ENCODE results near the gene MAX. TPM values are rescaled to one million over a fixed set of nuclear protein-coding genes. Genes with fewer than 3 reads are reported as not detected.

Gene MAX, protein sequence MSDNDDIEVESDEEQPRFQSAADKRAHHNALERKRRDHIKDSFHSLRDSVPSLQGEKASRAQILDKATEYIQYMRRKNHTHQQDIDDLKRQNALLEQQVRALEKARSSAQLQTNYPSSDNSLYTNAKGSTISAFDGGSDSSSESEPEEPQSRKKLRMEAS
- 31.2 and 32.7 TPM in 2 replicates for total RNA-seq (2014; rRNA removed; shearing (Covaris generic))

GRCh38 chr14:65102441-65103149, at the start of gene MAX:
Gene MAX (minus strand): TSS chr14:65102517. CDS start chr14:65102339, 178 bp downstream.
- DNase-seq (ENCODE audit: low spot score): peak; percentile 88

GRCh38 chr14:65151609-65151956, 49.3 kb upstream of the MAX start:
- DNase-seq (ENCODE audit: low spot score): no peak

GRCh38 chr14:65150898-65151608, 48.7 kb upstream of the MAX start:
- DNase-seq (ENCODE audit: low spot score): no peak

DNA sequence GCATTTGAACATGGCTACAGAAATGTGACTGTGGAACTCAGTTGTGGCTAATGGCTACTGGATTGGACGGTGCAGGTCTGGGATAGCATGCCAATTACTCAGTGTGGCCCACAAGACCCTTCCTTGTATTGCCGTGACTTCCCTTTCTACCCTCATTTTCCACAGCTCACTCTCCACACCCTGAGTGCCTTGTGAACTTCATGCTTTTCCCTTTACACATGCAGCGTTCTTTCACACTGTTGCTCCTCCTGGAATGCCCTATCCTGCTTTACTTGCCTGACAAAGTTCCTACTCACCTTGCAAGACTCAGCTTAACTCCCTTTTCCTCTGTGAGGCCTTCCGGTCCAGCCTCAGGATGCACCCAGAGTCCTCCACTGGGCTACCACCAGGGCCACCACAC, 46.8 kb upstream of the MAX start:
- no peak for DNase-seq (ENCODE audit: low spot score)

DNA sequence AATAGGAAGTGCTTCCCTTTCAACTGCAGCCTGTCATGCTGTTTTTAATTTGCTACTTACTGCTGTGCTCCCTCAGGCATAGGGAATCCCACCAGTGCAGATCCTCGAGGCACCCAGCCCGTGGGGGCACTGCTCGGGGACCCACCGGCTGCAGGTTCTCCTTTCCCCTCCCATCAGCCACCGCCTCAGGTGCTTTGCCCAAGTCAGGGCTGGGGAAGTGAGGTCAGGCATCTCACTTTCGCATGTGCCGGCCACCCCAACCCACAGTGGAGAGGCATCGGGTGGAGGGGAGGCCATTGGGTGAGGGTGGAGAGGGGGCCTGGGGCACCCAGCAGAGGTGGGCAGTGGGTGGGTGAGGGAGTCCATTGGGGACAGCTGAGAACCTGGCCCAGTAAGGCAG, 41.9 kb upstream of the MAX start:
- no peak for DNase-seq (ENCODE audit: low spot score)

- no peak for DNase-seq (ENCODE audit: low spot score)
These were observed 40.8 kb upstream of the MAX start for GRCh38 chr14:65142914-65143625.

- DNase-seq (ENCODE audit: low spot score): no peak
These were observed 40.1 kb upstream of the MAX start for GRCh38 chr14:65142429-65142828.

DNA sequence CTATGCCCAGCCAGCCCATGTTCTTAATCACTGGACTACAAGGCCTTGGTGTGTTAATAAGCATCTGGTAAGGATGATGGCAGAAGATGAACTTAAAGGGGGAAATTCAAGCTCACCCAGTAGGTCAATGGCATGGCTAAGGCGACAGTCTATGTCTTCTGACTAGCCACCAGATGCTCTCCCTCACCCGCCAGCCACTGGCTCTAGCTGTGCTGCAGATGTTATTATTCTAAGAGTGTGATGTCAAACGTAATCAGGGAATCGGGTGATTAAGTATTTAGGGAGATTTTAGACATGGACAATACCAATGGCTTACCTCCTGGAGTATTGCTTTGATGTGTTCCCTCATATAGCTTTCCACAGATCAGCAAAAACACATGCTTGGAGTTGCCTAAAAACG, 39.2 kb upstream of the MAX start:
- no peak for DNase-seq (ENCODE audit: low spot score)

- no peak for DNase-seq (ENCODE audit: low spot score)
These were observed 35.5 kb upstream of the MAX start for GRCh38 chr14:65137648-65138307.

DNA sequence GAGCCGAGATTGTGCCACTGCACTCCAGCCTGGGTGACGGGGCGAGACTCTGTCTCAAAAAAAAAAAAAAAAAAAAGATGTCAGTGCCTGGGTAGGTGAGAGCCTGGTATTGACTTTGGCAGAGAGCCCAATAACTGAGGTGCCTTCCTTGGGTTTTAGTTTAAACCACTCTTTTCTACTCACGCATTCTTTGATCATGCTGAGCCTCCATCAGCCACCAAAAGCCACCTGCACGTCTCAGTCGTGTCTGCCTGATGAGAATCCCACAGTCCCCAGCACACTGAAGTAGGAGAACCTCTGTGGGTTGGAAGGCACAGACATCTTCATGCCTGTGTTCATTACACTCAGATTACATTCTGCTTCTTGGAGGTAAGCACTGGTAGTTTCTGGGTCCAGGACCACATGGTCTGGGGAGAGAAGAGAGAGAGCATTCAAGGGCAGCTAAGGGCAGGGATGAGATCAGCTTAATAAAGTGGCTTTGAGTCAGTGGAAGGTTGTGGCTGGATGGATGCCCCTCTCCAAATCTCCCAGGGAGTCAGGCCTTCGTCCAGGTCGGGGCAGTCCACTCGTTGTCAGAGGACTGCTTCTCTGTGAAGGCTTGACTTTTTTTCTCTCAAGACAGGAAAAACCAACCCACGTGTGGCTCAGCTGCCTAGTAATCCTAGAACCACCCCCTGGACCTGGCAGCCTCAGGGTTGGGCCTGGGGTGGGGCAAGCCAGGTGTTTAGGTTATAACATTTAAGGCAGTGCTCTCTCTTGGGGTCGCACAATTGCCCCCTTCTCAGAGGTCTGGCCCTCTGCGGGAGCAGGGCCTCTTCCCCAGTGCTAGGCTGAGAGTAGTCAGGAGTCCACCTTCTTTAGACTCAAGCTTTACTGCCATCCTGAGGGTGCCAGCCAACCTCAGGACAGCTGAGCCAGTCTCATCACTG, 32.6 kb upstream of the MAX start:
- peak; percentile 32 for DNase-seq (ENCODE audit: low spot score)

GRCh38 chr14:65132855-65133254, 30.5 kb upstream of the MAX start:
- no peak for DNase-seq (ENCODE audit: low spot score)

- peak; percentile 73 for DNase-seq (ENCODE audit: low spot score)
These were observed 29.0 kb upstream of the MAX start for GRCh38 chr14:65131301-65131701.

- DNase-seq (ENCODE audit: low spot score): no peak
These were observed 25.8 kb upstream of the MAX start for GRCh38 chr14:65128096-65128495.

DNA sequence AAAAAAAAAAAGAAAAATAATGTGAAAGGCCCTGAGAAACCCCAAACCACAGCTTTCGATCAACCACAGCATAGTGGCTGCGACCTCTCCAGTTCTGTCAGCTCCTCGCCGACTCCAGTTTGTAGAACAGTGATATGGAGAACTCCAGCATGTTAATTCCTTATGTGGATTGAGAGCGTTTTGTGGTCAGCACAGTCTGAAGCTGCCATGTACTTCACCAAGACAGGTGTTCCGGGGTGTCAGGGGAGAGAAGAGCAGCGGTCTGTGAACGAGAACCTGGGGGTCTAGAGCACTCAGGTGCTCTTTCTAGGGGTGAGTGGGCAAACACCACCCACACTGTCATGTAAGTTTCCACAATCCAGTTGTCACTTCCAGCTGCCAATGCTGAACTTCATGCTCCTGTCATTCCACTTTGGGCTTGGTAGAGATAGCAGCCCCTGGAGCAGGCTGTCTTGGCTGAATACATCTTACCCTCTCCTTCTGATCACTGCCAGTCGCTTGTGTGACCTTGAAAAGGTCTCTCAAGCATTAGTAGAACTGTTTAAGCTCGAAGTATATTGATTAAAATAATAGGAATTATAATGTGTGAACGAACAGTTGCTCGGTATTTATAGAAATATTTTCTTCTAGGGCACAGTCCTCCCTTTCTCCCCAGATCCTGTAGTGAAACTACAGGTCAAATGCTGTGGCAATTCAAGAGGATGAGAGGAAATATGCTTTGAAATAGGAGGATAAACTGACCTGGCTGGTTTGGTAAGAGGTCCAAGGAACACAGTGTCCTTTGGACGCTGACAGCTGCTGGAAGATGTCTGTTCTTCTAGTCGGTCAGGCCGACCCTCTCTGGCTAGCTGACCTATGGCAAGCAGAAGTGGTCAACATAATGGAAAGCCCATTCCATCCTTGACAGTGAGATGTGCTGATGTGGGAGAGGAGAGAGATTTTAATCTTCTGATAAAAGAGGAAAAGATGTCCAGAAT, 15.7 kb upstream of the MAX start:
- DNase-seq (ENCODE audit: low spot score): no peak

- DNase-seq (ENCODE audit: low spot score): no peak
These were observed 13.3 kb upstream of the MAX start for GRCh38 chr14:65115615-65116014.

- DNase-seq (ENCODE audit: low spot score): no peak
These were observed 8.2 kb upstream of the MAX start for GRCh38 chr14:65110525-65110924.

- DNase-seq (ENCODE audit: low spot score): no peak
These were observed 7.0 kb upstream of the MAX start for GRCh38 chr14:65109357-65109756.

- no peak for DNase-seq (ENCODE audit: low spot score)
These were observed 4.9 kb upstream of the MAX start for GRCh38 chr14:65107200-65107599.

GRCh38 chr14:65106736-65107135, 4.4 kb upstream of the MAX start:
- DNase-seq (ENCODE audit: low spot score): no peak

Measured in HT-29 (cell line).